GM12891 (cell line): Measurements from ENCODE around the gene MICOS13.

Experiments
- DNase-seq: peaks from one replicate; pipeline ENCODE4 v3.0.0; 2011; ENCODE audit warnings: low spot score; ENCODE audit not compliant: insufficient read length
- FAIRE-seq: peaks from 2 replicates; lab custom pipeline; 2011; peaks lifted over from hg19 to GRCh38; lab: Jason Lieb, UNC
- PAX5 ChIP-seq: IDR thresholded peaks from 2 replicates; pipeline ENCODE4 v1.6.1; 2011; ENCODE audit warnings: low read length, moderate library complexity, mild to moderate bottlenecking; ENCODE audit not compliant: insufficient read depth, severe bottlenecking
- POLR2A ChIP-seq: IDR thresholded peaks from 2 replicates; pipeline ENCODE4 v1.6.1; 2011; ENCODE audit warnings: low read depth, low read length, control low read depth
- POLR2AphosphoS5 ChIP-seq: IDR thresholded peaks from 2 replicates; pipeline ENCODE4 v1.6.1; 2011; ENCODE audit warnings: low read depth, low read length, control low read depth
- POU2F2 ChIP-seq: IDR thresholded peaks from 2 replicates; pipeline ENCODE4 v1.6.1; 2011; ENCODE audit warnings: low read depth, mild to moderate bottlenecking, control low read depth, low read length, moderate library complexity
- SPI1 ChIP-seq: IDR thresholded peaks from 2 replicates; pipeline ENCODE4 v1.6.1; 2011; ENCODE audit warnings: low read depth, low read length, control low read depth
- TAF1 ChIP-seq: IDR thresholded peaks from 2 replicates; pipeline ENCODE4 v1.6.1; 2011; ENCODE audit warnings: low read depth, low read length, control low read depth

The MICOS13 gene

DNA sequence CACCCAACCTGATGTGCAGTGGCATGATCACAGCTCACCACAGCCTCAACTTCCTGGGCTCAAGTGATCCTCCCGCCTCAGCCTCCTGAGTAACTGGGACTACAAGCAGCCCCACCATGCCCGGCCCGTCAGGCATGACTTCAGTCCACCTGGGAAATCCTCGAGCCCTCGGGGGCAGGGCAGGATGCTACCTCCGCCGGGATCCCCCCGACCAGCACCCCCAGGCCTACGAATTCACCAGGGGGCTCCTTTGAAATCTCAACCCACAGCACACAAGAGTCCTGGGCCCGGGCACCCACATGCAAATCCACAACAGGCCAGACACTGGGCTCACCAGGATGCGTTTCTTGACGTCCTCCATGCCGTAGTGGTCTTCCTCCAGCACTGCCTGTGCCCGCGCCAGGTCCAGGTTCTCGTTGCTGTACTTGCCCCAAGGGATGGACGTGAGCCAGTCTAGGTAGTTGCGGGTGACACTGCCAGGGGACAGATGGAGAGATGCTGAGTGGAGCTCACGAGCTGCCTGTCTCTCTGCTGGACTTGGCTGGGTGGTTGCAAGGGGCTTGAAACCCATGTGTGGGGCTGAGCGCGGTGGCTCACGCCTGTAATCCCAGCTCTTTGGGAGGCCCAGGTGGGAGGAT lies 20.3 kb upstream of the MICOS13 start:
- no peak for TF ChIP-seq SPI1
- no peak for TF ChIP-seq PAX5
- no peak; the same call in 1 of the 2 replicates for TF ChIP-seq POLR2A
- TF ChIP-seq POLR2AphosphoS5, result no peak
- TF ChIP-seq POU2F2, result no peak
- TF ChIP-seq TAF1, result no peak
- no peak for DNase-seq
- FAIRE-seq, result no peak

DNA sequence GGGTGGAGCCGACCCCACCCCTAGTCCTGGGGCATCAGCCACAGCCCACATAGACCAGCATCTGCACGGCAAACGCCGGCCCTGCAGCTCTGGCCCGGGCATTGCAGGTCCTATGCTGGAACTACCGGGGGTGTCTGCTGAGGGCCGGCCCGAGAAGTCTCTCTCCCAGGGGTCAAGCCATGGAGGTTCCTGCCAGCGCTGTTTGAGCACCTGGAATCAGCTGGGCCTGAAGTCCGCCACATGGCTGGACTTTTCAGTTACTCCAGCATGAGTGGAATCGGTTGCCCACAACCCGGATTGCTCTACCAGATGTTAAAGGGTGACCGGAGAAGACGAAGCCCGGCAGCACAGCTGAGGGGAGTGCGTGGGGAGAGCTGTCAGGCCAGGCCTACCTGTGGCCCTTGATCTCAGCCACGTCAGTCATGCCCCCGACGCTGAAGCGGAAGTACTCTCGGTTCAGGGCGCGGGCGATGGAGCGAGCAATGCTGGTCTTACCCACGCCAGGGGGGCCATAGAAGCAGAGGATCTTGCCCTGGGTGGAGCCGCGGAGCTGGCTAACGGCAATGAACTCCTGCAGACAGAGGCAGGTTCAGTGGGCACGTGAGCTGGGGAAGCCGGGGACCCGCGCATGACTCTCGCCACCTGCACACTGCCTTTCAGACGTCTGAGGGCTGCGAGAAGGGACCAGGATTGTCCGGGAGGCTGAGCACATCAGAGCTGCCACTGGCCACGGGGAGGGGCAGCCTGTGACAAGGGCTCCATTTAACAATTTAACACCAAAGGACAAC lies 18.5 kb upstream of the MICOS13 start:
- DNase-seq, result no peak
- TF ChIP-seq POU2F2, result no peak
- no peak for TF ChIP-seq SPI1
- TF ChIP-seq POLR2A, result no peak
- no peak; the same call in 1 of the 2 replicates for TF ChIP-seq POLR2AphosphoS5
- no peak for TF ChIP-seq PAX5
- no peak for TF ChIP-seq TAF1
- no peak for FAIRE-seq

DNA sequence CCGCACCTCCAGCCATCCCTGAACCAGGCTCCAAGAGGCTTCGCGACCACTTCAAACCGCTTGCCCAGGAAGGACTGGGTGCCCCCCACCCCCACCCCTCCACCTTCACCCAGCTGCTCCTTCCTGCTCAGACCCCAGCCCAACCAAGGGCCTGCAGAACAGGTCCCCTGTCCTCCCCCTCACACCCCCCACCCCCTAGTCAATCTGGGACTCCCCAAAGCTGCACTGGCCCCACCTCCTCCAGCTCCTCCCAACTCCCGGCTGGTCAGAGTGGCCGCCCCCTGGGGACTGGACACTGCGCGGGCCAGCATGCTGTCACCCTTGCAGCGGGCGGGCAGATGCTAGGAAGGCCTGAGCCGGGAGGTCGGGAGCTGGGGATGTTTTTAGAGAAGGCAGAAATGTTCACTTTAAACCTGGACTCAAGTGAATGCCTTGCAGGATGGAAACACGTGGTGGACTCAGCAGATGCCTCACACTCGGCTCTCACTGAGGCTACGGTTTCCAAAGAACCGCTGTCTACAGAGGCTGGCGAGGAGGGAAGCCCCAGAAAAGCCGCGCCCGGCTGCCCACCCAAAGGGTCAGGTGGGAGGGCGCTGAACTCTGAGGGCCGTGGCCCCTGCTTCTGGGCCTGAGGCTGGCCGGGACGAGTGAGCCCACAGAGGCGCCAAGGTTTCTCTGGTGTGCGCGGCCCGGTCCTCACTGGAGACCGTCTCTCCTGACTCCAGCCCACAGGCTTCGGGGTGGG lies 17.7 kb upstream of the MICOS13 start:
- TF ChIP-seq POLR2A, result peak; percentile 8
- TF ChIP-seq POLR2AphosphoS5, result no peak
- TF ChIP-seq TAF1, result no peak
- TF ChIP-seq POU2F2, result no peak
- FAIRE-seq (no peak), DNase-seq (no peak)

DNA sequence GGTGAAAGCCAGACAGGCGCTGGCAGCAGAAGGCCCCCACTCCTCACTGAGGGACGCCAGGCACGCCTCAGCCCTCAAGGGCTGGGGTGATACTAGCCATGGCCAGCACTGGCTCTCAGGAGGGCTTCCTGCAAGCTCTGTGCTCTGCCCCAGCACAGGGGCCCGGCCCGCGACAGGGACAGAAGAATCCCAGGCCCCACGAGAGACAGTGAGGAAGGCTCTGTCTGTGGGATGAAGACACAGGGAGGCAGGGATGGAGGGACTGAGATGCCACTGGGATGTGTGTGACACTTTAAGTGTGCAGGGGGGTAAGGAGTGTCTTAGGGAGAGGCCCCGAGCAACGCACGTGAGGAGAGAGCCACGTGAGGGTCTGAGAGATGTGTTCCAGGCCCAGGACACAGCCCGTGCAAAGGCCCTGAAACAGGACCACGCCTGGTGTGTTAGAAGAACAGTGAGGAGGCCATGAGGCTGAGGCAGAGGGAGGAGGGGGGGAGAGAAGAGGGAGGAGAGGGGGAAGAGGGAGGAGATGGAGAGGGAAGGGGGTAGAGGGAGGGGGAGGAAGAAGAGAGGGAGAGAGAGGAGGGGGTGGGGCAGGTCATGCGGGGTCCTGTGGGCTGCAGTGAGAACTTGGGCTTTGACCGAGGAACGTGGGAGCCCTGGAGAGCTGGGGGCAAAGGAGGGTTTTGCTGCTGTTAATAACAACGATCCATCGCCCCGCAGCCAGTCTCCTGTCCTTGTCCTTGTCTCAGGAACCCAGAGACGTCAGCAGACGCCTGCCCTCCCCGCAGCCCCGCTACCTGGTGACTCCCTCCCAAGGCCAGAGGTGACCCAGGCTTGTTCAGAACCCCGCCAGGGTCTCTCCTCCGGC lies 16.9 kb upstream of the MICOS13 start:
- no peak for FAIRE-seq
- TF ChIP-seq POLR2AphosphoS5 (peak; percentile 69), POLR2A (peak; percentile 60; the same call in 1 of the 2 replicates), TAF1 (no peak), POU2F2 (peak; percentile 48; the same call in 1 of the 2 replicates), SPI1 (no peak)
- no peak for DNase-seq

DNA sequence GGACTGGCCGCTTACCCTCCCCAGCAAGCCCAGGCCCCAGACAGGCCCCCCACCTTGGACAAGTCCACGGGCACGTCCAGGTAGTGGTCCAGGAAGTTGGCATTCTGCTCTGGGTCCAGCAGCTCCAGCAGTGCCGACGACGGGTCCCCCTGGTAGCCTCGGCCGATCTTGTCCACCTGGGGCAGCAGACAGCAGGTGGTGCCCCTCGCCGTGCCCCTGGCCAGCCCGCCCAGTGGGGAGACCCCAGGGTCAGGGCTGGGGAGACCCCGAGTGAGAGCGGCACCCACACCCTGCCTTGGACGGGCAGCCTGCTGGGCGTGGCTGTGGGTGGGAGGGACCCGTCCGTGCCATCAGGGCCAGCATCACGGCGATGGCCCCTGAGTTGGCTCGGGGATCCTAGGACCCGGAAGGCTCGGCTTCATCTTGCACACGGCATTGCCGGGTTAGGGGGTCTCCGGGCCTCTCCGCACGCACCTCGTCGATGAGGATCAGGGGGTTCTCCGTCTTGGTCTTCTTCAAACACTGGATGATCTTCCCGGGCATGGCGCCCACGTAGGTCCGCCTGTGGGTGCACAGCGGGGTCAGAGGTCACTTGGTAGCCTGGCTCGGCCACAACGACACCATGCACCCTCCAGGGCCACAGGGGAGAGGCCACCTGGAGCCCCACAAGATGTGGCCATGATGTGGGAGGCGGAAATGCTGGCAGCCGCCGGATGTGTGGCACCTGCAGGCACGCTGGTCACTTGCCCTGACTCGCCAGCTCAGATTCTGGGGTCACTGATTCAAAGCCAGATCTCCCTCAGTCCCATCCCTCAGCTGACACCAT lies 16.1 kb upstream of the MICOS13 start:
- TF ChIP-seq TAF1 (no peak), POLR2AphosphoS5 (peak; percentile 26)
- DNase-seq (no peak), FAIRE-seq (no peak)

DNA sequence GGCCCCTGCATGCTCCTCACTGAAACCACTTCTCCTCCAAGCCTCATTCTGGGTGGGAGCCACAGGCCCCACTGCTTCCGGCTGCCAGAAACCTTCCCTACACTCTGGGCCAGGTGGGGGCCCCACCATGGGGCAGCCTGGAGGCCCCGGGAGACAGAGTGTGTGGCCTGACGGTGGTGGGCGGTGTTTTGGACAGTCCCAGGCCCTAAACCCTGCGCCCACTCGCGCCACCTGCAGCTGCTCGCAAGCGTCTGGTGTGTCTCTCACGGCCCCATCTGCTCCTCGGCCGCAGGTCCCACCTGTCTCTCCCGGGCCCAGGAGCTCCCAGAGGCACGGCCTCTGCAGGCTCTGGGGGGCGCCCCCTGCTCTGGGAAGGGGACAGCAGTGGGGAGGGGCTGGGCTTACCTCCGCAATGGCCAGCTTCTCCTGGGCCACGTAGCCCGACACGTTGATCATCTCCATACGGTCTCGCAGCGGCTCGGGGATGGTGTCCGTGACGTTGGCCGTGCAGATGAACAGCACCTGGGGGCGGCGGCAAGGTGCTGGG lies 15.4 kb upstream of the MICOS13 start:
- no peak for TF ChIP-seq SPI1
- no peak for TF ChIP-seq TAF1
- TF ChIP-seq POLR2AphosphoS5, result no peak; the same call in 1 of the 2 replicates
- no peak for TF ChIP-seq POU2F2
- no peak; the same call in 1 of the 2 replicates for TF ChIP-seq POLR2A
- TF ChIP-seq PAX5, result no peak
- DNase-seq (no peak), FAIRE-seq (peak; percentile 5)

DNA sequence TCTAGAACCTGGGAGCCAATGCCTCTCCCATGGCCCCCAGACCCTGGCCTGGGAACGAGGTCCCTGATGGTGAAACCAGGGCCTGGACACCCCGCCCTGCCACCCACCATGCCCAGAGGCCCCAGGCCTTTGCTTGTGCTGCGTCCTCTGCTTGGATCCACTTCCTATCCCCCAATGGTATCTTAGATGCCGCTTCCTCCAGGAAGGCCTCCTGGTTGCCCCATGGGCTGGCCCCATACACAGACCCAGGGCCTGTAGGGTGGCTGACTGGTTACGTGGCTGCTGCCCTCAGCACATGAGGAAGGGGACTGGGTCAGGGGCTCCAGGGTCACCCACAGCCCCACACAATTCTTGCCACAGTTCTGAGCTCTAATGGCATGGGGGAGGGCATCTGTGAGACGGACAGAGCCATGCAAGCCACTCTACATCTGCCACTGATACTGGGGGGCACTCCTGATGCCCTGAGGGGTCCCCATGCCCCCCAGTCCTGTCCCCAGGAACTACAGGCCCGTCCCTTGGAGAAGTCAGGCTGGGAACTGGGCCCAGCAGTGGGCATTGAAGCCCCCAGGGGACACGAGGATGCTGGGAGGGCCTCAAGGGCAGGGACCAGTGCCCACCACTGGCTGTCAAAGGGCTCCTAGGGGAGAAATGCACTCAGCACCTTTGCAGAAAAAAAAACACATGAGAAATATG lies 14.8 kb upstream of the MICOS13 start:
- TF ChIP-seq POU2F2, result no peak
- no peak for TF ChIP-seq PAX5
- TF ChIP-seq POLR2A, result peak; percentile 52
- no peak for TF ChIP-seq SPI1
- TF ChIP-seq TAF1, result no peak
- TF ChIP-seq POLR2AphosphoS5, result 0 out of 2 replicates have a peak, but pooled peaks have one; percentile 12
- DNase-seq, result no peak
- no peak for FAIRE-seq
